ENCODE data around the gene STN1.

Gene STN1

DNA sequence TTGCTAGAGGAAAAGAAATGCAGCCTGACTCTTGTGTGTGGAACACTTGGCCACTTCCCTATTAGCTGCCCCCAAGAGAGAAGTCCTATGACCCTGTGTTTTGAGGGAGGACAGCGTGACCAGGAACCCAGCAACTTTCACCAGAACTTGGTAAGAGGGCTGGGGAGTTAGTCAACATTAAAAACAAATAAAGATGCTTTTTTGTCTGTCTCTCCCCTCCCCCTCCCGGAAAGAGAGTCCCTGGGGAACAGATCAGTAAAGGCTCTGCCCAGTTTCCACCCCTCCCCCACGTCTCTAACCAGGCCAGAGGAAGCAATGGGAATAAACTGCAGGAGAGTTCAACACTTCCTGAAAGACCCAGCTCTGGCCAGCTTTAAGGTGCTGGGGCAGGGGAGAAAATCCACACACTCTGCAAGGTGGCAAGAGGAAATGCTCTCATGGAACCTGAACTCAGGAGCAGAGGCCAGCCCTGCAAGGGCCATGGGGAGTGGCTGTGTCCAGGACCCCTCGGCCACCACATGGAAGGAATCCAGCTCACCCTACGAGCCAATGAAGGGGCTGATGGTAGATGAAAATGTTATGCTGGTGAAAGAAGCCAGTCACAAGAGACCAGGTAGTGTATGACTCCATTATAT is 84.1 kb downstream of the STN1 start:
- peak; percentile 20 for DNase-seq
- Histone ChIP-seq H3K9me3 (no peaks in the 10 kb centered on the region), H3K4me3 (ENCODE audit: low read depth, low read length) (no peak overlapping the region), H3K36me3 (no peaks in the 10 kb centered on the region), H3K27me3 (no peaks in the 10 kb centered on the region), H3K4me1 (no peaks in the 10 kb centered on the region)
- TF ChIP-seq, protein P1, sequence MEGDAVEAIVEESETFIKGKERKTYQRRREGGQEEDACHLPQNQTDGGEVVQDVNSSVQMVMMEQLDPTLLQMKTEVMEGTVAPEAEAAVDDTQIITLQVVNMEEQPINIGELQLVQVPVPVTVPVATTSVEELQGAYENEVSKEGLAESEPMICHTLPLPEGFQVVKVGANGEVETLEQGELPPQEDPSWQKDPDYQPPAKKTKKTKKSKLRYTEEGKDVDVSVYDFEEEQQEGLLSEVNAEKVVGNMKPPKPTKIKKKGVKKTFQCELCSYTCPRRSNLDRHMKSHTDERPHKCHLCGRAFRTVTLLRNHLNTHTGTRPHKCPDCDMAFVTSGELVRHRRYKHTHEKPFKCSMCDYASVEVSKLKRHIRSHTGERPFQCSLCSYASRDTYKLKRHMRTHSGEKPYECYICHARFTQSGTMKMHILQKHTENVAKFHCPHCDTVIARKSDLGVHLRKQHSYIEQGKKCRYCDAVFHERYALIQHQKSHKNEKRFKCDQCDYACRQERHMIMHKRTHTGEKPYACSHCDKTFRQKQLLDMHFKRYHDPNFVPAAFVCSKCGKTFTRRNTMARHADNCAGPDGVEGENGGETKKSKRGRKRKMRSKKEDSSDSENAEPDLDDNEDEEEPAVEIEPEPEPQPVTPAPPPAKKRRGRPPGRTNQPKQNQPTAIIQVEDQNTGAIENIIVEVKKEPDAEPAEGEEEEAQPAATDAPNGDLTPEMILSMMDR (IDR thresholded peaks at IDR 0.05; ENCODE audit: low read depth, low read length) = no peak

- Histone ChIP-seq H3K27me3 (no peaks in the 10 kb centered on the region), H3K9me3 (no peaks in the 10 kb centered on the region), H3K36me3 (no peaks in the 10 kb centered on the region), H3K4me3 (ENCODE audit: low read depth, low read length) (no peak overlapping the region), H3K4me1 (no peaks in the 10 kb centered on the region)
- DNase-seq = no peak
- TF ChIP-seq, protein P1 (IDR thresholded peaks at IDR 0.05; ENCODE audit: low read depth, low read length) = no peak
Measured at GRCh38 chr10:103832806-103833205, 85.2 kb downstream of the STN1 start.

Data from BE2C (cell line).